K562 (cell line): ENCODE measurements around the gene LACTB. TPM values are rescaled to one million over a fixed set of nuclear protein-coding genes. Genes with fewer than 3 reads are reported as not detected.

ENCODE experiments used
- ARID1B ChIP-seq: fragments of 450-650 bp; IDR thresholded peaks from 2 replicates; pipeline ENCODE4 v1.6.1; 2016; ENCODE audit warnings: antibody characterized with exemption, mild to moderate bottlenecking, inconsistent platforms
- ELF4 ChIP-seq: fragments of 450-650 bp; formaldehyde crosslinking; IDR thresholded peaks from 2 replicates; pipeline ENCODE4 v1.4.0; 2022; ENCODE audit warnings: missing genetic modification characterization
- HDGF ChIP-seq: fragments of 450-650 bp; IDR thresholded peaks from 2 replicates; pipeline ENCODE4 v1.6.1; 2016
- NBN ChIP-seq: fragments of 450-650 bp; IDR thresholded peaks from 2 replicates; pipeline ENCODE4 v1.6.1; 2016; ENCODE audit warnings: low read depth, mild to moderate bottlenecking
- NRF1 ChIP-seq, 2 experiments: fragments of 450-650 bp; IDR thresholded peaks in 1 of 2; conservative IDR thresholded peaks in 1 of 2; 2 replicates each; pipeline ENCODE4 v1.6.1; 2014; ENCODE audit warnings: mild to moderate bottlenecking in 2 of 2
- PRDM10 ChIP-seq: fragments of 450-650 bp; IDR thresholded peaks from 2 replicates; pipeline ENCODE4 v1.6.1; 2018; ENCODE audit not compliant: partially characterized antibody
- SAFB2 ChIP-seq: fragments of 200-400 bp; formaldehyde crosslinking; IDR thresholded peaks from 2 replicates; pipeline ENCODE4 v1.6.1; 2018; ENCODE audit warnings: borderline replicate concordance, low read length, low read depth, moderate library complexity; ENCODE audit not compliant: severe bottlenecking
- TARDBP ChIP-seq: fragments of 450-650 bp; IDR thresholded peaks from 2 replicates; pipeline ENCODE4 v1.6.1; 2016
- ZBTB11 ChIP-seq, 3 experiments: fragments of 200-800 bp in 1 of 3; fragments of 250-450 bp in 1 of 3; fragments of 450-650 bp in 1 of 3; sonication (Bioruptor Pico) in 1 of 3; sonication (Bioruptor generic) in 1 of 3; formaldehyde crosslinking in 1 of 3; IDR thresholded peaks; 2 replicates each; pipeline versions ENCODE4 v1.6.1 to v1.8.0; 2016 to 2022; ENCODE audit warnings: mild to moderate bottlenecking in 2 of 3, missing genetic modification characterization in 2 of 3, missing compliant biosample characterization in 1 of 3, moderate library complexity in 1 of 3
- polyA plus RNA-seq, 8 experiments: library from polyadenylated mRNA; depleted of rRNA in 4 of 8; stranded (reverse) in 5 of 8; unstranded in 3 of 8; fragments of >200 nt; fragmentation: Nextera tagmentation in 2 of 8; fragmentation: Illumina TruSeq in 1 of 8; extraction: Ambion mirVana in 2 of 8; extraction: Trizol in 1 of 8; gene quantifications; 2 replicates each; pipeline versions ENCODE4 v1.2.1 to v1.2.3, GENCODE V29; 2011 to 2014; ENCODE audit warnings: inconsistent platforms in 1 of 8, missing spikeins in 1 of 8
- total RNA-seq, 7 experiments: library from RNA; depleted of rRNA in 6 of 7; stranded (reverse); fragments of >200 nt in 6 of 7; fragmentation: Illumina TruSeq in 2 of 7; extraction: Trizol in 2 of 7; gene quantifications; 2 replicates each; pipeline versions ENCODE4 v1.2.1 to v1.2.3, GENCODE V29; 2011 to 2021; ENCODE audit warnings: low replicate concordance in 1 of 7
- TF ChIP-seq, protein P1 (sequence below), 2 experiments: fragments of 450-650 bp; IDR thresholded peaks; 2 replicates each; pipeline ENCODE4 v1.6.1; 2016; ENCODE audit warnings: mild to moderate bottlenecking in 2 of 2, borderline replicate concordance in 1 of 2, low read depth in 1 of 2, moderate library complexity in 1 of 2

Gene LACTB
- total and polyA plus RNA-seq, 9 of the 15 experiments (the other 6 are each of a cell fraction or from before 2014, with no cell fraction given) = 3.1 to 15.5 (median 9.8) TPM

DNA sequence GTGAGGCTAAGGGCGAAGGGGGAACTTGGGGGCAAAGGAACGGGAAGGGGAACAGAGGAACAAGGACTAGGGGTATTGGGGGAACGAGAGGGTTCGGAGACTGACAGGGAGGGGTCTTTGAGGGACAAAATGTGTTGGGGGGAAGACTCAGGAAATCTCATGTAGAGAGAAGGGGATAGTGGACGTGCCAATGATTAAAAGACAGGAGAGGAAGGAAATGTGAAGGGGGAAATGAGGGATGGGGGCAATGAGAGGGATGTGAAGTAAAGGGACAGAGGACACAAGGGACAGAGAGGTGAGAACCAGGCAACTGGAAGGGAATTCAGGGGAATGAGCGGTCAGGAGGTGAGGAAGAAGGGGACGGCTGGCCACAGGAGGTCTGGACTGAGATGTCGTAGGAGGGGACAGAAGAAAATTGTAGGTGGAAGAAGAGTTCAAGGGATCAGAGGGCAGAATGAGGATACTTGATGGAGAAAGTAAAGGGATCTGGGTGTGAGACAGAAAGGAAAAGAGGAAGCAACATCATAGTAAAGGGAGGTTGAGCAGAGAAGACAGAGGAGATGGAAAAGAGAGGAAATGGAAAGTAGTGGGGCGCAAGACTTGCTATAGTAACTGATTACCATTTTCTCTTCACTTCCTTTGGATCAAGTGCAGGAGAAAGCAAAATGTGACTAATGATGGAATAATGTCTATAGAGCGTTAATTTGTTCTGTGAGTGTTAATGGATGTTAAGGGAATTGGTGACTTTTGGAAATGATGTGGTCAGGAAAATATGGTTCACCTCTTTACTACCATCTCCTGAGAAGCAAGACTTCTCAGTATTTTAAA, 68.5 kb downstream of the LACTB start (continued):
- peak; percentile 13 for TF ChIP-seq PRDM10
- no peak for TF ChIP-seq SAFB2
- TF ChIP-seq ELF4 (CRISPR knock-in tag) = peak; percentile 62
- peak; percentile 57 for TF ChIP-seq ARID1B
- TF ChIP-seq, protein P1, sequence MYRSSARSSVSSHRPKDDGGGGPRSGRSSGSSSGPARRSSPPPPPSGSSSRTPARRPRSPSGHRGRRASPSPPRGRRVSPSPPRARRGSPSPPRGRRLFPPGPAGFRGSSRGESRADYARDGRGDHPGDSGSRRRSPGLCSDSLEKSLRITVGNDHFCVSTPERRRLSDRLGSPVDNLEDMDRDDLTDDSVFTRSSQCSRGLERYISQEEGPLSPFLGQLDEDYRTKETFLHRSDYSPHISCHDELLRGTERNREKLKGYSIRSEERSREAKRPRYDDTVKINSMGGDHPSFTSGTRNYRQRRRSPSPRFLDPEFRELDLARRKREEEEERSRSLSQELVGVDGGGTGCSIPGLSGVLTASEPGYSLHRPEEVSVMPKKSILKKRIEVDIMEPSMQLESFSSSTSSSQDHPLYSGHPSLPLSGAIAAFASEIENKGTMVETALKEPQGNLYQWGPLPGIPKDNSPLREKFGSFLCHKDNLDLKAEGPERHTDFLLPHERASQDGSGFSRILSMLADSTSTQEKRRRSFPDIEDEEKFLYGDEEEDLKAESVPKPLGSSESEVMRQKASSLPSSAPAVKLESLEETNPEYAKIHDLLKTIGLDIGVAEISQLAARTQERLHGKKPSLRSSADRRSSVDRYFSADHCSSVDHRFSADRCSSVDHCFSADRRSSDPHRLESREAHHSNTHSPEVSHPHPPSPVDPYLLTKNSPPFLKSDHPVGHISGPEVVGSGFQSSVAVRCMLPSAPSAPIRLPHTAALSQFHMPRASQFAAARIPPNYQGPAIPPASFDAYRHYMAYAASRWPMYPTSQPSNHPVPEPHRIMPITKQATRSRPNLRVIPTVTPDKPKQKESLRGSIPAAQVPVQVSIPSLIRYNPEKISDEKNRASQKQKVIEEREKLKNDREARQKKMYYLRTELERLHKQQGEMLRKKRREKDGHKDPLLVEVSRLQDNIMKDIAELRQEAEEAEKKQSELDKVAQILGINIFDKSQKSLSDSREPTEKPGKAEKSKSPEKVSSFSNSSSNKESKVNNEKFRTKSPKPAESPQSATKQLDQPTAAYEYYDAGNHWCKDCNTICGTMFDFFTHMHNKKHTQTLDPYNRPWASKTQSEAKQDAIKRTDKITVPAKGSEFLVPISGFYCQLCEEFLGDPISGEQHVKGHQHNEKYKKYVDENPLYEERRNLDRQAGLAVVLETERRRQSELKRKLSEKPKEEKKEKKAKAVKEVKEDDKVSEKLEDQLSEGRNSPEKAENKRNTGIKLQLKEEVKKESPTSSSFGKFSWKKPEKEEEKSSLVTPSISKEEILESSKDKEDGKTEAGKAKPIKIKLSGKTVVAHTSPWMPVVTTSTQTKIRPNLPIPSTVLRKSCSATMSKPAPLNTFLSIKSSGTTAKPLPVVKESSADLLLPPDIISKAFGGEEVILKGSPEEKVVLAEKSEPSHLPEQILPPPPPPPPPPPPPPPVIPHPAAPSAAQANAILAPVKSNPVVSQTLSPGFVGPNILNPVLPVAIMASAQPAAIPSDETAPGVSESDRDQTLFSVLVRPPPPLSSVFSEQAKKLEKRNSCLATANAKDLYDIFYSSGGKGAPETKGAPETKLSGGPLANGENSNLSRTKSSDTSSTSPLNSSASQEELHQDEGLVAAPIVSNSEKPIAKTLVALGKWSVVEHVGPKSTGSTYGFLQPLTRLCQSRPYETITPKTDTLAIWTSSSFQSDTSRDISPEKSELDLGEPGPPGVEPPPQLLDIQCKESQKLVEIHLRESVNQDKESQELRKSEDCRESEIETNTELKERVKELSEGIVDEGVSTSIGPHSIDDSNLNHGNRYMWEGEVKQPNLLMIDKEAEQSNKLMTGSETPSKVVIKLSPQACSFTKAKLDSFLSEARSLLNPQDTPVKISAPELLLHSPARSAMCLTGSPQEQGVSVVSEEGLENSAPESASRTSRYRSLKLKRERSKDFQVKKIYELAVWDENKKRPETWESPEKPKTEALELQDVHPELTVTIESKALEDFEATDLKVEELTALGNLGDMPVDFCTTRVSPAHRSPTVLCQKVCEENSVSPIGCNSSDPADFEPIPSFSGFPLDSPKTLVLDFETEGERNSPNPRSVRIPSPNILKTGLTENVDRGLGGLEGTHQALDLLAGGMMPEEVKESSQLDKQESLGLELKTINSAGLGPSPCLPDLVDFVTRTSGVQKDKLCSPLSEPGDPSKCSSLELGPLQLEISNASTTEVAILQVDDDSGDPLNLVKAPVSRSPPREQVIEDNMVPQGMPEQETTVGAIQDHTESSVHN (IDR thresholded peaks at IDR 0.05; ENCODE audit: borderline replicate concordance in 1 of 2, low read depth in 1 of 2) = 0 out of 4 replicates have a peak, but pooled peaks of 1 of the 2 experiments have one; percentile 22
- TF ChIP-seq TARDBP = no peak
- peak; percentile 92 for TF ChIP-seq HDGF
- TF ChIP-seq NBN = peak; percentile 92
- TF ChIP-seq NRF1 (conservative IDR thresholded peaks at IDR 0.05 in 1 of 2, IDR thresholded peaks at IDR 0.05 in 1 of 2) = no peak
- no peak for TF ChIP-seq ZBTB11 (CRISPR knock-in tag; IDR thresholded peaks at IDR 0.05)
